Liver (tissue), 9 donors: ENCODE data around the gene SASH1. TPM values are rescaled to one million over a fixed set of nuclear protein-coding genes. Genes with fewer than 3 reads are reported as not detected.

Experiments used
- DNase-seq: peaks from one replicate; pipeline ENCODE4 v3.0.0-alpha.2; 2017; ENCODE audit warnings: low spot score
- H3K27ac ChIP-seq, 2 donors: one replicate each; pipeline ENCODE4 v1.7.0; 2013; ENCODE audit warnings: inconsistent platforms in 2 of 2, low read length in 2 of 2, control low read depth in 1 of 2, low read depth in 1 of 2, mild to moderate bottlenecking in 1 of 2
- H3K27me3 ChIP-seq, 4 donors: one replicate each; pipeline versions ENCODE4 v1.6.1 to v1.7.0; 2013; ENCODE audit warnings: low read length in 3 of 4, inconsistent platforms in 1 of 4, mild to moderate bottlenecking in 1 of 4, moderate library complexity in 1 of 4; ENCODE audit not compliant: control insufficient read depth in 4 of 4, insufficient read depth in 4 of 4
- H3K36me3 ChIP-seq, 4 donors: one replicate each; pipeline versions ENCODE4 v1.6.1 to v1.7.0; 2013; ENCODE audit warnings: low read length in 3 of 4, mild to moderate bottlenecking in 3 of 4, low read depth in 1 of 4, moderate library complexity in 1 of 4; ENCODE audit not compliant: control insufficient read depth in 4 of 4, insufficient read depth in 3 of 4
- H3K4me1 ChIP-seq, 4 donors: one replicate each; pipeline versions ENCODE4 v1.6.1 to v1.7.0; 2013; ENCODE audit warnings: low read length in 3 of 4, mild to moderate bottlenecking in 3 of 4, moderate library complexity in 1 of 4; ENCODE audit not compliant: control insufficient read depth in 4 of 4, insufficient read depth in 4 of 4
- H3K4me3 ChIP-seq, 3 donors: one replicate each; pipeline versions ENCODE4 v1.6.1 to v1.7.0; 2013; ENCODE audit warnings: low read length in 3 of 3, control low read depth in 1 of 3, low read depth in 1 of 3, mild to moderate bottlenecking in 1 of 3
- H3K9ac ChIP-seq, 2 donors: one replicate each; pipeline ENCODE4 v1.7.0; 2013; ENCODE audit warnings: low read length in 2 of 2, mild to moderate bottlenecking in 2 of 2, moderate library complexity in 2 of 2, control low read depth in 1 of 2, low read depth in 1 of 2
- H3K9me3 ChIP-seq, 4 donors: one replicate each; pipeline versions ENCODE4 v1.6.1 to v1.7.0; 2013; ENCODE audit warnings: low read length in 3 of 4; ENCODE audit not compliant: control insufficient read depth in 4 of 4
- ATF3 ChIP-seq: IDR thresholded peaks from 2 replicates; pipeline ENCODE4 v1.6.1; 2016; ENCODE audit warnings: antibody characterized with exemption
- CTCF ChIP-seq: fragments of 150-350 bp; IDR thresholded peaks from 2 replicates; pipeline ENCODE4 v1.5.1; 2017; ENCODE audit warnings: improper control_type of control experiment, low read depth, low read length; ENCODE audit not compliant: missing input control
- FOXA1 ChIP-seq: IDR thresholded peaks from 2 replicates; pipeline ENCODE4 v1.6.1; 2016; ENCODE audit warnings: antibody characterized with exemption
- FOXA2 ChIP-seq: IDR thresholded peaks from 2 replicates; pipeline ENCODE4 v1.6.1; 2016; ENCODE audit warnings: antibody characterized with exemption
- GABPA ChIP-seq, 2 donors: IDR thresholded peaks in 1 of 2; conservative IDR thresholded peaks in 1 of 2; 2 replicates each; pipeline ENCODE4 v1.6.1; 2016; ENCODE audit warnings: antibody characterized with exemption in 2 of 2, mild to moderate bottlenecking in 1 of 2, moderate library complexity in 1 of 2
- HNF4G ChIP-seq: IDR thresholded peaks from 2 replicates; pipeline ENCODE4 v1.6.1; 2016; ENCODE audit warnings: antibody characterized with exemption
- MAX ChIP-seq: IDR thresholded peaks from 2 replicates; pipeline ENCODE4 v1.6.1; 2016; ENCODE audit warnings: antibody characterized with exemption
- NR2F2 ChIP-seq: IDR thresholded peaks from 2 replicates; pipeline ENCODE4 v1.6.1; 2016; ENCODE audit warnings: antibody characterized with exemption
- RAD21 ChIP-seq, 2 donors: IDR thresholded peaks; 2 replicates each; pipeline ENCODE4 v1.6.1; 2016; ENCODE audit warnings: antibody characterized with exemption in 2 of 2, mild to moderate bottlenecking in 2 of 2
- REST ChIP-seq: IDR thresholded peaks from 2 replicates; pipeline ENCODE4 v1.6.1; 2016; ENCODE audit warnings: antibody characterized with exemption, mild to moderate bottlenecking
- RXRA ChIP-seq, 2 donors: IDR thresholded peaks; 2 replicates each; pipeline ENCODE4 v1.6.1; 2017 to 2018; ENCODE audit warnings: antibody characterized with exemption in 2 of 2, mild to moderate bottlenecking in 1 of 2
- YY1 ChIP-seq: IDR thresholded peaks from 2 replicates; pipeline ENCODE4 v1.6.1; 2016; ENCODE audit warnings: antibody characterized with exemption, mild to moderate bottlenecking
- ZBTB33 ChIP-seq: IDR thresholded peaks from 2 replicates; pipeline ENCODE4 v1.6.1; 2016; ENCODE audit warnings: antibody characterized with exemption
- WGBS: extraction: QIAGEN DNeasy Blood & Tissue Kit; methylation state at CpG from one replicate; pipeline ENCODE4 v1.1.7; 2013; 5-methylcytosine and 5-hydroxymethylcytosine counted together
- polyA plus RNA-seq, 2 donors: library from polyadenylated mRNA; stranded (reverse) in 1 of 2; unstranded in 1 of 2; fragments of 200-250 nt in 1 of 2; fragments of >200 nt in 1 of 2; fragmentation: Nextera tagmentation in 1 of 2; extraction: Ambion mirVana in 1 of 2; gene quantifications; one replicate each; pipeline versions ENCODE4 v1.2.1 to v1.2.3, GENCODE V29; 2013 to 2015
- total RNA-seq, 2 donors: library from RNA; depleted of rRNA; stranded (reverse); fragments of >200 nt; gene quantifications; one replicate each; pipeline ENCODE4 v1.2.3, GENCODE V29; 2014
- donor health status: healthy.
- donor health status: healthy.
- donor health status: healthy.
- donor health status: healthy.
- donor health status: healthy.

The SASH1 gene
- total and polyA plus RNA-seq, 4 donors: 3.5 to 16.4 (median 7.6) TPM

GRCh38 chr6:148313488-148313887 is 29.1 kb upstream of the SASH1 start:
- Histone ChIP-seq H3K9ac (no peak overlapping the region), H3K9me3 (no peaks in the 10 kb centered on the region), H3K27me3 (no peaks in the 10 kb centered on the region), H3K36me3 (no peaks in the 10 kb centered on the region), H3K4me3 (no peak overlapping the region), H3K27ac (no peak overlapping the region), H3K4me1 (no peaks in the 10 kb centered on the region)
- WGBS: 85% methylated on average over 8 of the region's 8 CpGs
- TF ChIP-seq NR2F2 (no peak), FOXA1 (no peak), RAD21 (IDR thresholded peaks at IDR 0.05) (no peak)
- DNase-seq: no peak

GRCh38 chr6:148316308-148316707 is 26.3 kb upstream of the SASH1 start:
- no peaks in the 10 kb centered on the region for H3K36me3 ChIP-seq
- TF ChIP-seq REST: no peak
- TF ChIP-seq FOXA1: no peak
- H3K4me3 ChIP-seq: no peak overlapping the region
- WGBS: 81% methylated on average over 5 of the region's 5 CpGs
- no peaks in the 10 kb centered on the region for H3K27me3 ChIP-seq
- no peaks in the 10 kb centered on the region for H3K4me1 ChIP-seq
- no peaks in the 10 kb centered on the region for H3K9me3 ChIP-seq
- no peak for DNase-seq
- H3K27ac ChIP-seq: no peak overlapping the region
- no peak overlapping the region for H3K9ac ChIP-seq

- 95% methylated on average over 1 of the region's 1 CpG for WGBS
- no peaks in the 10 kb centered on the region for H3K4me1 ChIP-seq
- no peaks in the 10 kb centered on the region for H3K27me3 ChIP-seq
- no peak overlapping the region for H3K4me3 ChIP-seq
- H3K27ac ChIP-seq: no peak overlapping the region
- TF ChIP-seq ATF3: no peak
- no peak for TF ChIP-seq MAX
- no peak for TF ChIP-seq FOXA1
- no peak for TF ChIP-seq REST
- TF ChIP-seq HNF4G: no peak
- no peak for TF ChIP-seq YY1
- no peak for TF ChIP-seq GABPA (IDR thresholded peaks at IDR 0.05 in 1 of 2, conservative IDR thresholded peaks at IDR 0.05 in 1 of 2)
- no peak for TF ChIP-seq CTCF
- TF ChIP-seq FOXA2: no peak
- TF ChIP-seq ZBTB33: no peak
- TF ChIP-seq RAD21 (IDR thresholded peaks at IDR 0.05): no peak
- no peak for TF ChIP-seq RXRA (IDR thresholded peaks at IDR 0.05)
- H3K9ac ChIP-seq: no peak overlapping the region
- no peak for DNase-seq
- no peaks in the 10 kb centered on the region for H3K36me3 ChIP-seq
- H3K9me3 ChIP-seq: no peaks in the 10 kb centered on the region
These were observed 25.6 kb upstream of the SASH1 start for GRCh38 chr6:148317051-148317450.
